IMR-90 (cell line): Measurements from ENCODE around the gene SASH3. TPM values are rescaled to one million over a fixed set of nuclear protein-coding genes. Genes with fewer than 3 reads are reported as not detected.

Source experiments
- ATAC-seq: fragments of 200-7000 bp; cut with Tn5 transposase; 2 replicates; pipeline ENCODE4 v1.9.1; 2020; ENCODE audit warnings: low read depth, mild to moderate bottlenecking, moderate library complexity
- BruUV-seq: library from RNA; stranded (reverse); fragments of 400-500 nt; replicated peaks from 2 replicates; lab custom pipeline; 2021; lab: Mats Ljungman, UMichigan
- CTCF ChIA-PET: fragments of 300-600 bp; formaldehyde crosslinking; extraction: SDS; loops from one replicate; lab custom pipeline; 2021; ENCODE audit warnings: antibody characterized with exemption; lab: Yijun Ruan, JAX
- POLR2A ChIA-PET: fragments of 300-600 bp; sonication (Branson Sonifier 250); formaldehyde crosslinking; loops from one replicate; lab custom pipeline; 2022; ENCODE audit warnings: antibody characterized with exemption; ENCODE audit not compliant: unreplicated experiment; lab: Charles Lee
- DNase-seq: peaks from one replicate; pipeline ENCODE4 v3.0.0; 2013
- H2AFZ ChIP-seq: replicated peaks from 2 replicates; pipeline ENCODE3; 2013; ENCODE audit warnings: low read length, mild to moderate bottlenecking; ENCODE audit not compliant: poor library complexity
- H2AK5ac ChIP-seq: 2 replicates; pipeline ENCODE4 v1.6.1; 2013; ENCODE audit warnings: low read depth, low read length, inconsistent platforms
- H2AK9ac ChIP-seq: replicated peaks from 2 replicates; pipeline ENCODE3; 2013; ENCODE audit warnings: mild to moderate bottlenecking, low read depth, low read length, moderate library complexity; ENCODE audit not compliant: poor library complexity
- H2BK120ac ChIP-seq: 2 replicates; pipeline ENCODE4 v1.6.1; 2013; ENCODE audit warnings: low read depth, low read length, inconsistent platforms
- H2BK15ac ChIP-seq: 3 replicates; pipeline ENCODE4 v1.6.1; 2013; ENCODE audit warnings: low read depth, low read length, inconsistent platforms
- H2BK20ac ChIP-seq: 2 replicates; pipeline ENCODE4 v1.6.1; 2013; ENCODE audit warnings: low read depth, mild to moderate bottlenecking, inconsistent platforms, low read length, moderate library complexity
- H2BK5ac ChIP-seq: 2 replicates; pipeline ENCODE4 v1.6.1; 2013; ENCODE audit warnings: mild to moderate bottlenecking, low read depth, low read length, inconsistent platforms; ENCODE audit not compliant: poor library complexity, severe bottlenecking
- H3K14ac ChIP-seq: replicated peaks from 2 replicates; pipeline ENCODE4 v1.6.1; 2013; ENCODE audit warnings: low read depth, low read length, inconsistent platforms
- H3K18ac ChIP-seq: 2 replicates; pipeline ENCODE4 v1.6.1; 2013; ENCODE audit warnings: low read depth, low read length, control low read depth
- H3K23ac ChIP-seq: 2 replicates; pipeline ENCODE4 v1.6.1; 2013; ENCODE audit warnings: low read depth, low read length, inconsistent platforms
- H3K27ac ChIP-seq: 2 replicates; pipeline ENCODE4 v1.5.1; 2013; ENCODE audit warnings: mild to moderate bottlenecking, control low read depth, low read length; ENCODE audit not compliant: insufficient read depth
- H3K27me3 ChIP-seq: 2 replicates; pipeline ENCODE4 v1.6.1; 2013; ENCODE audit warnings: low read length; ENCODE audit not compliant: control insufficient read depth, insufficient read depth
- H3K36me3 ChIP-seq: 2 replicates; pipeline ENCODE4 v1.6.1; 2013; ENCODE audit warnings: low read length, mixed read lengths; ENCODE audit not compliant: control insufficient read depth, insufficient read depth
- H3K4ac ChIP-seq: 2 replicates; pipeline ENCODE4 v1.6.1; 2013; ENCODE audit warnings: low read depth, low read length, inconsistent platforms
- H3K4me1 ChIP-seq: 2 replicates; pipeline ENCODE4 v1.6.1; 2013; ENCODE audit warnings: low read length, mixed read lengths; ENCODE audit not compliant: control insufficient read depth, insufficient read depth
- H3K4me2 ChIP-seq: 2 replicates; pipeline ENCODE4 v1.6.1; 2013; ENCODE audit warnings: low read depth, mild to moderate bottlenecking, control low read depth, low read length, moderate library complexity
- H3K4me3 ChIP-seq: 2 replicates; pipeline ENCODE4 v1.5.1; 2013; ENCODE audit warnings: low read depth, mild to moderate bottlenecking, control low read depth, low read length, moderate library complexity; ENCODE audit not compliant: insufficient read depth
- H3K56ac ChIP-seq: 2 replicates; pipeline ENCODE4 v1.6.1; 2013; ENCODE audit warnings: low read length, inconsistent platforms; ENCODE audit not compliant: insufficient read depth; ENCODE audit errors: extremely low read depth
- H3K79me1 ChIP-seq, 2 experiments: 2 replicates each; pipeline ENCODE4 v1.6.1; 2013; ENCODE audit warnings: low read length in 2 of 2, inconsistent platforms in 1 of 2, low read depth in 1 of 2
- H3K9ac ChIP-seq: 2 replicates; pipeline ENCODE4 v1.6.1; 2013; ENCODE audit warnings: low read depth, low read length, control low read depth
- H3K9me1 ChIP-seq: 2 replicates; pipeline ENCODE4 v1.6.1; 2013; ENCODE audit warnings: low read length, inconsistent platforms; ENCODE audit not compliant: insufficient read depth
- H3K9me3 ChIP-seq: 2 replicates; pipeline ENCODE4 v1.6.1; 2013; ENCODE audit warnings: low read length; ENCODE audit not compliant: control insufficient read depth, insufficient read depth
- H4K20me1 ChIP-seq: 2 replicates; pipeline ENCODE4 v1.6.1; 2013; ENCODE audit warnings: low read length, inconsistent platforms; ENCODE audit not compliant: insufficient read depth
- H4K5ac ChIP-seq: 2 replicates; pipeline ENCODE4 v1.6.1; 2013; ENCODE audit warnings: mild to moderate bottlenecking, low read depth, low read length, control low read depth
- H4K8ac ChIP-seq, 2 experiments: 2 replicates each; pipeline ENCODE4 v1.6.1; 2013; ENCODE audit warnings: low read depth in 2 of 2, low read length in 2 of 2, control low read depth in 1 of 2, inconsistent platforms in 1 of 2
- H4K91ac ChIP-seq: 2 replicates; pipeline ENCODE4 v1.6.1; 2013; ENCODE audit warnings: low read depth, low read length, inconsistent platforms; ENCODE audit not compliant: insufficient read depth
- MAFK ChIP-seq: IDR thresholded peaks from 2 replicates; pipeline ENCODE4 v1.6.1; 2012; ENCODE audit warnings: low read depth, low read length, improper control_type of control experiment
- NFE2L2 ChIP-seq: fragments of 150-350 bp; IDR thresholded peaks from 2 replicates; pipeline ENCODE4 v1.6.1; 2016; ENCODE audit warnings: low read depth, mild to moderate bottlenecking, low read length
- dilution Hi-C: fragments of 300-500 bp; cut with HindIII; formaldehyde crosslinking; loops from one replicate; pipeline ENCODE4 v1.14.3; 2018; ENCODE audit warnings: low sequenced_read_pairs; ENCODE audit not compliant: unreplicated experiment
- in situ Hi-C: fragments of 300-500 bp; cut with MboI; formaldehyde crosslinking; loops from 3 replicates; pipeline ENCODE4 v1.14.3; 2019; ENCODE audit warnings: low sequenced_read_pairs, inconsistent platforms, mixed read lengths
- intact Hi-C: fragments of 100-400 bp; cut with micrococcal nuclease; formaldehyde crosslinking; loops from 2 replicates; pipeline ENCODE4 v1.10.0; 2022
- polyA plus RNA-seq, 3 experiments: library from polyadenylated mRNA; depleted of rRNA; stranded (reverse); fragments of >200 nt; gene quantifications; 2 replicates each; pipeline ENCODE4 v1.2.3, GENCODE V29; 2012; ENCODE audit warnings: low replicate concordance in 1 of 3
- total RNA-seq: library from RNA; depleted of rRNA; stranded (reverse); fragments of >200 nt; gene quantifications from 2 replicates; pipeline ENCODE4 v1.2.3, GENCODE V29; 2012

Gene SASH3
- total and polyA plus RNA-seq, 2 of the 4 experiments (the other 2 are of a cell fraction): not detected

GRCh38 chrX:129763666-129764065, 16.1 kb upstream of the SASH3 start:
- Histone ChIP-seq H3K9me3 (no peaks in the 10 kb centered on the region), H3K4me1 (no peaks in the 10 kb centered on the region), H3K4me2 (no peak overlapping the region), H3K27ac (no peak overlapping the region), H4K91ac (no peak overlapping the region), H4K8ac (no peak overlapping the region), H2BK20ac (no peak overlapping the region), H3K9me1 (no peaks in the 10 kb centered on the region), H3K27me3 (peaks cover 1% of the 10 kb centered on the region), H3K36me3 (no peaks in the 10 kb centered on the region), H4K5ac (no peak overlapping the region), H3K4ac (no peak overlapping the region), H3K14ac (no peak overlapping the region), H2AFZ (no peak overlapping the region), H3K18ac (no peak overlapping the region), H2BK120ac (no peak overlapping the region), H3K23ac (no peak overlapping the region), H2BK5ac (no peak overlapping the region), H4K20me1 (no peaks in the 10 kb centered on the region), H3K9ac (no peak overlapping the region), H3K56ac (no peak overlapping the region), H3K4me3 (no peak overlapping the region), H2BK15ac (no peak overlapping the region), H3K79me1 (no peaks in the 10 kb centered on the region), H2AK9ac (no peak overlapping the region), H2AK5ac (no peak overlapping the region)
- intact Hi-C loops (no loop called here), in situ Hi-C loops (no loop called here), dilution Hi-C loops (no loop called here)
- ATAC-seq (no peak), DNase-seq (no peak)
- no TSS peak for BruUV-seq
- TF ChIP-seq MAFK: peak; percentile 79
- TF ChIP-seq NFE2L2: no peak
- ChIA-PET POLR2A (interaction anchor here (0.6 kb wide), 1 partner anchor 26 kb away, joined by 14 read pairs; no protein-coding TSS in a partner anchor), CTCF (no interaction called here)
